Activated naive CD4-positive, alpha-beta T cell (primary cell): Measurements from ENCODE around the gene SLC35A1.

Experiments used
- DNase-seq, 4 experiments: peaks; one replicate each; lab custom pipeline; 2025; lab: John Stamatoyannopoulos, UW

The SLC35A1 gene

DNA sequence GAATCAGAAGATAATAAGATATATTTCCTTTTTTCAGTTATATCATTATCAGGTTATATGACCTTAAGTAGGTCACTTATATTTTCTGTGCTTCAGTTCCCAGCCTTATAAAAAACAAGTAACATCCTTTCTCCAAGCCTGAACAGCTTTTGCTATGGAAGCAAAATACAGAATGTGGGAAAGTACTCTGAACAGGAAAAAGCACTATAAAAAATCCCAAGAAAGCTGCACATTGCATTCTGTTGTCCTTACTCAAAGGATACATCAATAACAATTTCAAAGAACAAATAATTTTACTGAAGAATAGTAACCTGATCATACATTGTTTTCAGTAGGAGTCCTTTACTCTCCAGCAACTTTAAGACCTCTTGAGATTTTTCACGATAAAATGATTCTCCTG, 56.4 kb downstream of the SLC35A1 start:
- no peak for DNase-seq

DNA sequence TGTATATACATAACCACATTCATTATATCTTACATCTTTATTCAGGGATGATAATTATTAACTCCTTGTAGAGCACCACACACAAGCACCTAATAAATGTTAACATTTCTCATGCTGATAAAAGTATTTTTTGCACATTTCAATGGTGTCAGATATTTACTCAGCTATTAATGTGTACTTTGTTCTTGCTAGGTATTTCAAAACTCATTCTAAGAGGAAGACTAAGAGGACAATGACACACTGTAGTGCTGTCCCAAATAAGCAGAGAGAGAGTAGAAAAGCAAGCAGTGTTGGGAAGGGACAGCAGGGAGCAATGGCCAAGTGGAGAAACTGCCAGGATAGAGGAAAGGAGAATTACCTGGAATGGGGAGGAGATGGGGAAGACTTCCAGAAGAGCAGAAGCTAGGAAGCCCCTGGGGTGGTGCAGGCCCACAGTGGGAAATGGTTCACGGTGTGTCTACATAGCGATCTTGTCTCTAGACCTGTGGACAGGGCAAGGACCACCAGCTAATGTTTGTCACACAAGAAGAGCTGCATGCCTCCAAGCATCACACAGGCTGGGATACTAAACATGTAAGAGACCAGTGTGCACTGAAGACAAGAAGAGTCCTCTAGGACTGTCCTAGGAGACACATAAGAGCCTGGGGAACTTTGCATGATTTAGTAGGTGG, 61.7 kb downstream of the SLC35A1 start:
- no peak for DNase-seq

DNA sequence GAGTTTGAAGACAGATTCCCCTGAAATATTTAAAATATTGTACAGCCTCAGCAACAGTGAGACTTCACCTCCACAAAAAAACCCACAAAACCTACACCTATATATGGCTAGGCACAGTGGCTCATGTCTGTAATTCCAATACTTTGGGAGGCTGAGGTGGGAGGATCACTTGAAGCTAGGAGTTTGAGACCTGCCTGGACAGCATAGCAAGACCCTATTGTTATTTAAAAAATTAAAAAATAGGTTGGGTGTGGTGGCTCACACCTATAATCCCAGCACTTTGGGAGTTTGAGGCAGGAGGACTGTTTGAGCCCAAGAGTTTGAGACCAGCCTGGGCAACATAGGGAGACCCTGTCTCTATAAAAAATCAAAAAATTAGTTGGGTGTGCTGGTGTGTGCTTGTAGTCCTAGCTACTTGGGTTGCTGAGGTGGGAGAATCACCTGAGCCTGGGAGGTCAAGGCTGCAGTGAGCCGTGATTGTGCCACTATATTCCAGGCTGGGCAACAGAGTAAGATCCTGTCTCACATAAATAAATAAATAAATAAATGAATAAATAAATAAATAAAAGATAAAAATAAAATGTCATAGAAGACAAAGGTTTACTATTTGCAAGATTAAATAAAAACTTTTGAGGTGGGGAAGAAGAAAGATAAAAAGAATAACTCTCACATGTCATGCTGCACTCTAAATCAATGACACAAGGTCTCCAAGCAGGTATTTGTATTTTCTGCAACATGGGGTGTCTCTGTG, 65.9 kb downstream of the SLC35A1 start:
- DNase-seq: no peak

DNA sequence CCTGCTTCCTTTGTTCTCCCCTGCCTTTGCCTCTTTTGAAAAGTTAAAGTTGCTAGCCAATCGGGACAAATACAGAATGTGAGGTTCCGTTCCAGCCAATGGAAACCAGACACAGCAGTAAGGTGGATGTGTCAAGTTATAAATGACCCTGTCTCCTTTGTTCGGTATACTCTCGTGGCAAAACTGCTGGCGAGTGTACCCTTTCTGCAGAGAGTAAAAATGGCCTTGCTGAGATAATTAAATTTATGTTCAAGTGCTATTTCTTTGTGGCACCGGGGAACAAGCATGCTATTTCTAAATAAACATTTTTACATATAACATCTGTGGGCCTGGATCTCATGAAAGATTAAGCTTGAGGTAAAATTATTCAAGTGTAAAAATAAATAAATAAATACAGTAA, 66.8 kb downstream of the SLC35A1 start:
- DNase-seq: no peak

DNA sequence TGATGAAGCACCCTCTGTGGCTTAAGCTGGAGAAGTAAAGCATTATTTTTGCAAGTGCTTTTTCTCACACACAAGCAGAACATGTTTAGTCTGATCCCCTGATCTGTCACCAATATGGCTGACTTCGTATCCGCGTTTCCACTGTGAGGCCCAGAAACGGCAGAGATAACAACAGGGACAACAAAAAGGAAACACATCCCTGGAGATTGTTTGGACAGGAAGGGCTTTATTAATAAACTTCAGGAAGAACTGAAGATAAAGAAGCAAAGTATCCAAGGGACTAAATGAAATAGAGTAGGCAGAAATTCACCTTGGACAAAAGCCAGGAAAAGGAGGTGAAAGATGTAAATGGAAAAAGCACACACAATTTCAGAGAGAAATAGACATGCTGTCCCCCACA, 67.8 kb downstream of the SLC35A1 start:
- no peak for DNase-seq

DNA sequence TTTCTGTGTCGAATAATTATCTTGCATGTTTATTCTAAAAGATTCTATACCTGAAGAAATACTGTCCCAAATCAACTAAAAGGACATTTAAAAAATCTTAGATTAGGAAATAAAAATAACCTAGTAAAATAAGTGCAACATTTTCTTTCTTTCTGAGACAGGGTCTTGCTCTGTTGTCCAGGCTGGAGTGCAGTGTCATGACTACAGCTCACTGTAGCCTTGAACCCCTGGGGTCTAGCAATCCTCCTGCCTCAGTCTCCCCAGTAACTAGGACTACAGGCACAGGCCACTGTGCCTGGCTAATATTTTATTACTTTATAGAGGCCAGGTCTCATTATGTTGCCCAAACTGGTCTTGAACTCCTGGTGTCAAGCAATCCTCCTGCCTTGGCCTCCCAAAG, 68.3 kb downstream of the SLC35A1 start:
- no peak for DNase-seq

DNA sequence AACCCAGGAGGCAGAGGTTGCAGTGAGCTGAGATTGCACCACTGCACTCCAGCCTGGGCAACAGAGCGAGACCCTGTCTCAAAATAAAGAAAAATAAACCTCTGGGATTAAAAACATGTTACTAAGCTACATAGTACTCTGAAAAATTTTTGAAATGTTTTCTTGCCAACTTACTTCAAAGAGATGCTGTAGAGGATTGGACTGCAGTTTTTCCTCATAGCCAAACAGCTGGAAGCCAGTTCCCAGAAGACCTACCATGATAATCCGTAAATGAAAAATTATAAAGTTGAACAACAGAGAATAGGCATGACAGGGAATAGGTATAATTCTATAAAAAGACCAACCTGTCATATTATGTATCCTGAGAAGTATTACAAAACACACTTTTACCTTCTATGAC, 69.0 kb downstream of the SLC35A1 start:
- DNase-seq: no peak

DNA sequence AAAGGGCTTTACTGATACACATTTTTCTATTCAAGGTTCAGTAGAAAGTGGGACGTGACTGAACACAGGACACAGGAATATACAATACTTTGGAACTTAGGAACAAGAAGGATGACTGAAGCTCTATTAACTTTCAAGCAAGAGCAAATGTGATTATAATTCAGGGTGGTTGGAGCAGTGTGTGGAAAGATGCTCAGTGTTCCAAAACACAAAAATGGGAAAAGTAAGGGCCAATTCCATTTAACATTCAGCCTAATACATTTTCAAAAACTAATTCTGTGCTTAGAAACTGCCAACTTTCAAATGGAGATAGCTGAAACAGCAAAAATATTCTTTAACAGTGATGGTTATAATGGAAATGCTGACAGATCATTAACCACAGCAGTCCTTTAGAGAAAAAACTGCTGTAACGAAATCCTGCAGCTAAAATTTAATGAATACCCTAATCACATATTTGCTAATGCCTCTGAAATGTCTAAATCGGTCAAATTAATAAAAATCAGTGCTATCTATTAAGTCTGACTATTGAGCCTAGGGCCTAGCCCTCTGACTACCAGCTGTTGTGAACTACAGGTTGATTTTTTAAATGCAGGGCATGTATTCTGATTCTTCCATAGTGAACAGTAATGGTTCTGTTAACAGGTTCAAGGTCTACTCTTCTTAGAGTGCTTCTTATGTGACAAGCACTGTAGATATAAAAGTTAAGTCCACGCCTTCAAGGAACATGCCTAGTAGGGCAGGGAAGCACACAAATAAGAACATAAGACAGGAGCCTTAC, 71.1 kb downstream of the SLC35A1 start:
- no peak for DNase-seq

DNA sequence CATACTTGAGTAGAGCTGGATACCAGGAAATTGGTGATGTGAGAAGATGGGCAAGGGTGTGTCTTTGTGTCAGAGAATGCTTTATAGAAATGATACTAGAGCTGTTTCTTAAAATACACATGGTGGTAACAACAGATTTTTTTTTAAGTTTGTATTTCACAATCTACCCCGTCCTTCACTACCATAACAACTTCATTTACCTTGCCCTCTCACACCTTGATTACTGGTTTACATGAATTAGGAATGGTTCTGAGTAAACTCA, 71.6 kb downstream of the SLC35A1 start:
- DNase-seq: no peak

DNA sequence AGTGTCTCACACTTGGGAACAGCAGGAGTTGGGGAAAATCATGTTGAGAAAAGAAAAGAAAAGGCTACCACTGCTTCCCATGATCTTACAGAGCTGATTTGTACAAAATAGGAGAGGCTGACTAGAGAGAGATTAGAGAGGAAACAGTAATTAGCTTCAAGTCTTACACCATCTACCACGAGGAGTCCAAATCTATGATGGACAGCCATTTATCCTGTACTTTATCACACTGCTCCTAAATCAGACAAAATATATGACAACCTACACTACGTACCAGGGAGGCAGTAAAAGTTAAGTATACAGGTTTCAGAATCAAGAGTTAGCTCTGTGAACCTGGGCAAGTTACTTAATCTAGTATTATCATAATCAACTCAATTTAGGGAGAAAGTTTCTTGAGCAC, 79.0 kb downstream of the SLC35A1 start:
- no peak for DNase-seq

DNA sequence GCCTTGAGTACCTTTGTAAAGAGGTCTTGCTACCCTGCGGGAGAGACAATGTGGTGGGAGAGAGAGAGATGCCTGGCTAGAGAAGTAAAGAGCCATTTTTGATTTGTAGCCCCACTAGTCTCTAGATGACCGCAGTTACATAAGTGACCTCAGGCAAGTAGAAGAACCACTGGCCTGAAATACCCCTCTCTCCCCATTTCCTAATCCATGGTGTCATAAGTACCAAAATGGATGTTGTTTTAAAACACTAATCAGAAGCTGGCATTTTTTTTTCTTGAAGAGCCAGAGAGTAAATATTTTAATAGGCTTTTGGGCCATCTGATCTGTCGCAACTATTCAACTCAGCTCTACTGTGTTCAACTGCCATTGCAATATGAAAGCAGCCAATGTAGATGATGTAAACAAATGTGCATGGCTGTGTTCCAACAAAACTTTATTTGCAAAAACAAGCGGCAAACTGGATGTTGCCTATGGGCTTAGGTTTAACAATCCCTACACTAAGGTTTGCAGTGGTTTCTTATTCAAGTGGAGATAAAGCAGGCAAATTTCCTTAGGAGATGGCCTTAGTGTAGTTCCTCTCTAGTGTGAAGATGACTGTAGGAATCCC, 80.5 kb downstream of the SLC35A1 start:
- DNase-seq: no peak

DNA sequence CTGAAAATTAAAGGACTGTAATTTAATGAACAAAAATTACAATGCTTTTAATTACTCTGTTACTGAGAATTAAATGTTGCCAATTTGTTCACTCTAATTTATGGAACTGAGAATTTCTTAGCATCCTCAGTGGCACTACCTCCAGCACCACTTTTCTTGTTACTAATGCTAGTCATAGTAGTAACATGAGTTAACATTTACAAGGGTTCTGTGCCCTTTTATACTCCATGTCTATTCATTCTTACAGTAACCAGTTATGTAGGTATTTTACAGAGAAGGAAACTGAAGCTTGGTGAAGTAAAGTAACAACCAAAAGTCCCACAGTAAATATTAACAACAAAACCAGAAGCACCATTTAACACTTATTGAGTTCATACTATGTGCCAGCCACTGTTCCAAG, 82.7 kb downstream of the SLC35A1 start:
- no peak for DNase-seq

DNA sequence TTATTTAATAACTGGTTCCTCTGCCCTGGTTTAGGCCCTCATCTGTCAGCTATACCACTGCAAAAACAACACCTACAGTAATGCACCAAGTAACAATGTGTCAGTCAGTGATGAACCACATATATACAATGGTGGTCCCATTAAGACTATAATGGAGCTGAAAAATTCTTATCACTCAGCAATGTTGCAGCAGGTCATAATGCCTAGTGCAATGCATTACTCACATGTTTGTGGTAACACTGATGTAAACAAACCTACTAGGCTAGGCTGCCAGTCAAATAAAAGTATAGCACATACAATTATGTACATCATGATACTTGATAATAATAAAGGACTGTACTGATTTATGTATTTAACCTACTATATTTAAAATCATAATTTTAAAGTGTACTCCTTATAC, 85.7 kb downstream of the SLC35A1 start:
- no peak for DNase-seq

DNA sequence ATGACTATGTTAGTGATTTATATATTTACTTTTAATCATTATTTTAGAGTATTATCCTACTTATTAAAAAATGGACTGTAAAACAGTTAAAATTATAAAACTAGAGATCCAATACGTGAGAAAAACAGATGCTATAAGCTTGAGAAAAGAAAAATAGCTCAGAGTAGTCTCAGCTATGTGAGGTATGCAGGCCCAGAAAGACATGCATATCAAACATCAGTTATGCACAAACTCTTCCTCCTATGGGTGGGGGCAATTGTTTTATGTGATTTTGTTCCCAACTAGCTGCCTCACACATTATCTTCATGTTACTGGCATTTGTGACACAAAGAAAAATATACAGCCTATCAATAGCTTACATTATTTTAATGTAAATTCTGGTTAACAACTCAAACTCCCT, 88.2 kb downstream of the SLC35A1 start:
- no peak for DNase-seq
